Right renal pelvis (tissue), 4 donors: ENCODE results near the gene LBH. TPM values are rescaled to one million over a fixed set of nuclear protein-coding genes. Genes with fewer than 3 reads are reported as not detected.

Experiments
- DNase-seq, 4 donors: peaks; one replicate each; pipeline ENCODE4 v3.0.0-alpha.2; 2013; ENCODE audit warnings: low read depth in 4 of 4, low spot score in 3 of 4, missing footprints in 1 of 4
- polyA plus RNA-seq, 4 donors: library from polyadenylated mRNA; unstranded; fragments of 120-200 nt; gene quantifications; one replicate each; pipeline ENCODE4 v1.2.1, GENCODE V29; 2013; ENCODE audit not compliant: insufficient read length in 4 of 4

The LBH gene
- polyA plus RNA-seq, result 100 to 1,000 TPM; 106 to 126 (median 113) TPM

GRCh38 chr2:30231212-30231995, at the start of gene LBH:
LBH (plus strand) TSS chr2:30231534; CDS start chr2:30231739, 205 bp downstream.
- DNase-seq, result peak; percentile 89

- no peak for DNase-seq
Observed at GRCh38 chr2:30184035-30184434, 47.3 kb upstream of the LBH start.

- no peak for DNase-seq
Observed at GRCh38 chr2:30185178-30185577, 46.2 kb upstream of the LBH start.

GRCh38 chr2:30188292-30188691, 43.0 kb upstream of the LBH start:
- DNase-seq, result no peak

- no peak for DNase-seq
Observed at GRCh38 chr2:30190637-30191036, 40.7 kb upstream of the LBH start.

- DNase-seq, result no peak
Observed at GRCh38 chr2:30191107-30191506, 40.2 kb upstream of the LBH start.

- DNase-seq, result no peak
Observed at GRCh38 chr2:30191819-30192271, 39.5 kb upstream of the LBH start.

GRCh38 chr2:30192314-30192713, 39.0 kb upstream of the LBH start:
- no peak for DNase-seq

GRCh38 chr2:30193104-30193681, 38.1 kb upstream of the LBH start:
- DNase-seq, result no peak

- no peak for DNase-seq
Observed at GRCh38 chr2:30194421-30194820, 36.9 kb upstream of the LBH start.

- no peak for DNase-seq
Observed at GRCh38 chr2:30195016-30195415, 36.3 kb upstream of the LBH start.

GRCh38 chr2:30197570-30198192, 33.7 kb upstream of the LBH start:
- no peak for DNase-seq

- DNase-seq, result no peak
Observed at GRCh38 chr2:30201990-30202389, 29.3 kb upstream of the LBH start.

GRCh38 chr2:30203156-30203555, 28.2 kb upstream of the LBH start:
- no peak for DNase-seq

GRCh38 chr2:30204281-30204680, 27.1 kb upstream of the LBH start:
- DNase-seq, result no peak

GRCh38 chr2:30205456-30205855, 25.9 kb upstream of the LBH start:
- DNase-seq, result no peak

GRCh38 chr2:30206461-30207430, 24.6 kb upstream of the LBH start:
- DNase-seq, result no peak

- peak in 3 of 4 donors; percentile 38 to 64 (median 55) for DNase-seq
Observed at GRCh38 chr2:30208453-30208852, 22.9 kb upstream of the LBH start.

- DNase-seq, result no peak
Observed at GRCh38 chr2:30209227-30209626, 22.1 kb upstream of the LBH start.

GRCh38 chr2:30213326-30213725, 18.0 kb upstream of the LBH start:
- no peak for DNase-seq
